Activated CD4-positive, alpha-beta T cell treated with anti-CD3 and anti-CD28 coated beads for 48 hours (primary cell): ENCODE results near the gene NFIA.

ENCODE experiments used
- DNase-seq: peaks from one replicate; pipeline ENCODE4 v3.0.0-alpha.2; 2020

The NFIA gene

DNA sequence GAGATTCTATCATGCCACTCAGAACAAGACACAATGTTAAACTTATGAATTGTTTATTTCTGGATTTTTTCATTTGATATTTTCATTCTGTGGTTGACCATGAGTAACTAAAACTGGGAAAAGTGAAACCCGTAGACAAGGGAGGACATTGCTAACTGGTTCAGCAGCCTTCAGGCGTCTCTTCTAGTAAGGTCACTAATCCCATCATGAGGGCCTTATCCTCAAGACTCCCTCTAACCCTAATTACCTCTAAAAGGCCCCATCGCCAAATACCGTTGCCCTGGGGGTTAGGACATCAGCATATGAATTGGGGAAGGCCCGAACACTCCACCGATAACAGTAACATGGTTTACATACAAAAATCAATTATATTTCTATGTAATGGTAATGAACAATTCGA is 394.9 kb downstream of the NFIA start:
- DNase-seq = no peak

DNA sequence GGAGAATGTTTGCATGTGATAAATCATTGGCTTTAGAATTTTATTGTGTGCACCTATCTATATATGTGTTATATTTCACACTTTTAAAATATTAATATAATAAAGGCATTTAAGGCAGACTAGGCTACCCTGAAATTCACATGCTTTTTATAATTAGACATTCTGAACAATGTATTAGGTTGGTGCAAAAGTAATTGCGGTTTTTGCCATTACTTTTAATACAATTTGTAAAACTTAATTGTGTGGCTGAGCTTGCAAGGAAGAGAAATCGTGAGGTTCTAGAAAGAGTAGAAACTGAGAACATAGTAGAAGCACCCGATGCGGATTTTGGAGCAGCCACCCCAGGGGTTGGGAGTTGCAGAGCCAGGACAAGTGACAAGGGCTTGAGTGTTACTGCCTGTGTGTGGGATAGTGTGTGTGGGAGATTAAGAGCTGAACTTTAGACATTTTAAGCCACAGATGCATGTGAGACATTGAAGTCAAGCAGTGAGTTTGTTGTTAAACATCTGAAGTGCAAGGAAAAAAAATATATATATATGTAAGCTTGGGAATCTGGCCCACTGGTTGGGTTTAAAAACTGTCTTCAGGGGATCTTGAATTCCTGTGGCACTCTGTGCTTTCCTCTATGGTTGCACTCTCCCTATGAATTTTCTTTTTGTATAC is 398.0 kb downstream of the NFIA start:
- no peak for DNase-seq

DNA sequence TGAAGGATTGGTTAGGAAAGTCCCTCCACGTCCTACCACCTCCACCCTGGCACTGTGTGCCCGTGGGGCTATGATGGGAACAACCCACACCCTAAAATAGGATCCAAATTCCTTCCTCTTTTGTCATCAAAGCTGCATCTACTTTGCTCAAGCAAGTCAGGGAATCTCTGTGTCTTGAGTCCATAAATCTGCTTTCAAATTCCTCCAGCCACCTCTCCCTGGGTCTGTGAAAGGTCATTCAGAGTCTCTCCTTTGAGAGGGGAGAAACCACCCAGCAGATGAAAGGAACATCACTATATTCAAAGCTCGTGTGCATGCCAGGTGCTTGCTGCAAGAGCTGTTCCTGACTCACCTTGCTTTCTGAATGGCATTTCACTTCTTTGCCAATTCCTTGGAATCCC is 399.0 kb downstream of the NFIA start:
- no peak for DNase-seq

DNA sequence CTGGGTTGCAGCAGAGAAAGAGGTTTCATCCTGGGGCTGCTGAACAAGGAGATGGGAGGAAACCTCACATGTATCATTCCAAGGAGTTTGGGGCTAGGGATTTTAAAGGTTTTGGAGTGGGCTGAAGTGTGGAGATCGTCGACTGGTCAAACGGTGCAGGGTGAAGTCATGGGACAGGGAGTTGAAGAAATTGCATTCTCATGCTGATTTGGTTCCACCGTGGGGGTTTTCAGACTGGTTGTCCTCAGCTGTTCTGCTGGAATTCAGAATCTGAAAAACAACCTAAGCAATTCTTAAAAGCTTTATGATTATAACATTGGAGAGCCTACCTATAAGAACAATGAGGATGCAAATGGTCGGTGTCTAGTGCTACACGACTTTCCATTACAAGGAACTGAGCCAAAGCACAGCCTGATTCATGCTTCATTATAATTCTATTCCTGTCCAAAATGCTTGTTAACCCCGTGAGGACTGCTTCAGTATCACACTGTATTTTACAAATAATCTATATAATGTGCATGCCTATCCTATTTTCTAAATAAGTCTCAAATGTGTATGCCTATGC is 399.9 kb downstream of the NFIA start:
- DNase-seq = no peak

DNA sequence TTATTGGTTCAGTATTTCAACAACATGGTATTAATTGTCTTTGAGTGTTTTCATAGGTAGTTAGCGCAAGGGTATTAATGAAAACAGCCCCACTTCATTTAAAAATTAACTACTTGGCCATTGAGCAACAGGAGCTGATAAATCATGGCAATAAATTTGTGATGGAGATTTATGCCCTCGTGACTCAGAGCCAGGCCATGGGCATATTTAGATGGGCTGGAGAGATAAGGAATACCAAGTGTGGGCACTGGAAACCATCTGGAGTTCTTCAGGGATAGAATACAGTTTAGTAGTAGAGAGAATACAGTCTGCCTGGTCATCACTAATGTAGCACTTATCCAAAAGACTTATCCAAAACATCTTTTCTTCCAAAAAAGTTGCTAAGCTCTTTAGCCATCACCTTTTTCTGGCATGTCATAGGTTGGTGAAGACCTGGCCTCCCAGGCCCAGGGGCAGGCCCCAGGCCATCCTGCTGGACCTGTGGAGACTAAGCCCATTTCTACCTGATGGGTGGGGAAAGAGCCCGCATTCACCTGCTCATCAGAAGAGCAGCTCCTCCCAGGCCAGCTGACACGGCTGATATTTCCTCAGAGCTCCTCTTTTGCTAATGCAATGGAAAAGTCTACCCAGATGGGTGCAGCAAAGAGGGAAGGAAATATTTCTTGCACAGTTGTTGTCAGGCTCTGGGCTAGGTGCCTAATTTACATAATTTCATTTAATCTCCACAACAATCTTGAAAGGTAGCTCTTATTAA is 404.6 kb downstream of the NFIA start:
- DNase-seq = no peak

DNA sequence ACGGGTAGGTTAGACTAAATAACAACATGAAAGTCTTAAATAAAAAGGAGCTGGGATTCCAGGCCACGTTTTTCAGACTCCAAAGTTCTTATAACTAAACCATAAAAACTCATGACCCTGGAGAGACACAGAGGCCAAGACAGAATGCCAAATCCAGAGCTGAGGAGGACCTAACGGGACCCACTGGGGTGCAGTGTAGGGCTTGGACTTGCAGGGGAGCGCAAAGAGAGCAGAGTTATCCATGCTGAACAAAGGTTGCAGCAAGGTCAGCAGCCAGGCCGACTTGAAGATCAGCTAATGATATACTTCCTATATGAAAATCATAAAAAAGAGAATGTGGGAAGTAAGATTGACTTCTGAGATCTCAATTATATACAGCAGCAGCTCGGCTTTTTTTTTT is 405.4 kb downstream of the NFIA start:
- no peak for DNase-seq

DNA sequence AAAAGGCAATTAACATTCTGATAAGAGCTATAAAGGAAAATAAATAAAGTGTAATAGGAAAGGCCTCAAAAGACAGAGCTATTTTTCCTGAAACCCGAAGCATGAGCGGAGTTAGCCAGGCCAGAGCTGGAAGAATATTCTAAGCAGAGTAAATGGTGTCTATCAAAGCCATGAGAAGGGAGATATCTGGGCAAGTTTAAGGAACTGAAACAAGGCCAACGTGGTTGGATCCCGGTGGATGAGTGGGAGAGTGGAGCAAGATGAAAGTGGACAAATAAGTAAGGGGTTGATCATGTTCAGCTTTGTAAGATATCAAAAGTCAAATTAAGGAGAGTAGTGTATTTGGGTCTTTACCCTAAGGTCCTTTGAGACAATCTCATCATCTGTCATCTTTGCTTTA is 408.6 kb downstream of the NFIA start:
- DNase-seq = no peak

DNA sequence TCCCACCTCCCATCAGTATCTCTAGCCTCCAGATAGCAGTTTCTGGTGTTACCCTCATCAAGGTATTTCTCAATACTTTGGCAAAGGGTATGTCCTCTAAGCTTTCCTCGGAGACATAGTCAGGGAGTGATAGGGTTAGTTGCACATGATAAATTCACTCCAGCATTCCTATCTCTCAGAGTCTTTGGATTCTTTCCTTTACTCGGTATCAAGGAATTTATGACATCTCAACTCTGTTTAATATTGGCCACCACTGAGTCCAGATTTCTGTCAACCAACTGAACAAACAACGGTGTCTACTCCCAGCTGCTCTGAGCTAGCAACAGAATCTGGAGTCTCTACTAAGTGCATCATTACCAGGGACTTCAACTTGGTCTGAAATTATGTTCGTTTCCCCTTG is 409.1 kb downstream of the NFIA start:
- no peak for DNase-seq

DNA sequence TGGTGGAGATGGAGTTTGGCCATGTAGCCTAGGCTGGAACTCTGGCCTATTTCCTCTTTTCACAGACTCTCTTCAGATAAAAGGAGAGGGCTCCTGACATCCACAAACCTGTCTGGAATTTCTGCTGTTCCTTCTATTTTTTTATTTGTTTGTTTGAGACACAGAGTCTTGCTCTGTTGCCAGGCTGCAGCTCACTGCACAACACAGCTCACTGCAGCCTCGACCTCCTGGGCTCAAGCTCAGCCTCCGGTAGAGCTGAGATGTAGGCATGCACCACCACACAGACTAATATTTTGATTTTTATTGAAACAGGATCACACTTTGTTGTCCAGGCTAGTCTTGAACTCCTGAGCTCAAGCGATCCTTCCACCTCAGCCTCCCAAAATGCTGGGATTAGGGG is 411.6 kb downstream of the NFIA start:
- DNase-seq = no peak

DNA sequence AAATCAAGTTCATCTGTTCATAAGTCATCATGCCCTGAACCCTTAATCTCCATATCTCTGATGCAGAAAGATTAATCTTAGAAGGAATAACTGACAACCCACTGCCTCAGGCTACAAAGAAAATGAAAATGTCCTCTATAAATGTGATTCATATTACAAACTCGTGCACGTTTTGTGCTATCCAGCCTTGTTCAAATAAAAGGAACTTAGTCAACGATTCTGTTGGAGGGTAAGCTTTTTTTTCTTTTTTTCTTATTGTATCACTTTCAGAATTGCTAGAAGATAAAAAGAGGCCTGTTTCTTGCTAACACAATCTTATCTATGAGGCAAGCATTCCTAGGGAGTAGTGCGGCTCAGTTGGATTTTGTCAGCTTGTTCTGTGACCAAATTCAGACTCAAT is 414.1 kb downstream of the NFIA start:
- no peak for DNase-seq

DNA sequence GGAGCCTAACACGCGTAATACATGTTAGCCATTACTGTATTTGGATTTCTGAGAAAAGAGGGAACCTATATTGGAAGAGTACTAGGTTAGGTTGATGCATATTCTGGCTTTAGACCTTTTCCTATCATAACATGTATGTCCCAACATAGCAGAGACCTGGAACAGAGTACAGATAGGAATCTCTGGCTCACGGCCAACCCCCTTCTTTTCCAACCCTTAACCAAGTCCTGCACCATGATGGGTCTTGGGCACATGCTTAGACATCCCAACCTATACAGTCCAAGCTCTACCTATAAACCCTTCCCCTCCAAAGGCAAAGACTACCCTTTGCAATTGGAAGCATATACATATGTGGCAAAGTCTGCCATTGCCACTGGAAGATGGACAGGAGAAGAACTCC is 414.7 kb downstream of the NFIA start:
- no peak for DNase-seq

DNA sequence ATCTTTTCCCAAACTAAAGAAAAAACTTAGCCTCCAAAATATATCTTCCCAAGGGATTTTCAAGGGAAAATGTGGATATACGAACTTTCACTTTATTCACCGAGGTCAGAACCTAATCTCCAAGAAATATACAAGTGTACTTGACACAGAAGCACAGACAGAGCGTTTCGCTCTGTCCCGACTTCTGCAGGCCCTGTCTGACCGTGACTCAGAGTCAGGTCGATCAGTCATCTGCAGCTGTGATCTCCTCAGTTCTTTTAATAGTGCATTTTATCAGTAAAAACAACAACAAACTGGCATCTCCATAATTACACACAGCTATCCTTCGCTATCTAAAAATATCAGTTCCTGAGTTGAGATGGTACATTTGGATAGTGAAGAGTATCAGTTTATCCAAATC is 416.0 kb downstream of the NFIA start:
- no peak for DNase-seq

DNA sequence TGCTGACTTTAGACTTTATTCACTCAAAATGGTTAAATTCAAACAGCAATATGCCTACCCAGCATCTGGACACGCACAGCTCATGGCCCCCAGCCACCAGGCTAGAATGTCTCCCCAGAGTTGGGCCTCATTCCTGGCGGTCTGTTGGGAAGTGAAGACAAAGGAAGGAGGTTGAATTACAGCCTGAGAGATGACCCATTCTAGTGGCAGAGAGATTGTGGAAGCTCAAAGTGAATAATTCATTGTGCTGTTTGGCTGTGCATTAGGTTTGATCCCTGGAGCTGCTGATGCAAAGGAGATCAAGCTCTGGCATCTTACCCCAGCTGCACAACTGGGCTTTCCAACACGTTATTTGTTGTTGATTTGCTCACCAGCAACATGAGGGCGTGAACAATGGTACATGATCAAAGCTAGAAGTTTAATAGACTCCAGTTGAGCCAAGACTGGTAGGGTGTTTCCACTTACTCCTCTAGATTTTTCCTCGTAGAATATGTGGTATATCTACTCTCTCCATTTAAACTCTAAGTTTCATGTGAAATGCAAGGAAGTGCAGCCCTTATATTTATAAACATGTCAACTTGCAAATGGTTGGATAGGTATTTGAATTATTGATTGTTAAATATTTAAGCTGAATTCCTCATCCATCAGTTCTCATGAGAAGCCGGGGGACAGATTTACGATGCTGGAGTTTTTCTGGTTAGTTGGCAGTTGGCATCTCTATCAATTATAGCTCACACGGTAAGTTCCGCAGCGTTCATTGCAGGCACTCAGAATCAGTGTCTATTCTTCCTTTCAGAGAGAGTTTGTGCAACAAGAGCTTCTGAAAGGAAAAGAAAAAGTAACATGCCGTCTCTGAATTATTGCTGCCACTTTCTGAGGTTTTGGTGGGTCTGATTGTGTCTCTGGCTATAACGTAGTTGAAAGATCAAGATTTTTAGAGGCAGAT is 419.9 kb downstream of the NFIA start:
- DNase-seq = no peak

DNA sequence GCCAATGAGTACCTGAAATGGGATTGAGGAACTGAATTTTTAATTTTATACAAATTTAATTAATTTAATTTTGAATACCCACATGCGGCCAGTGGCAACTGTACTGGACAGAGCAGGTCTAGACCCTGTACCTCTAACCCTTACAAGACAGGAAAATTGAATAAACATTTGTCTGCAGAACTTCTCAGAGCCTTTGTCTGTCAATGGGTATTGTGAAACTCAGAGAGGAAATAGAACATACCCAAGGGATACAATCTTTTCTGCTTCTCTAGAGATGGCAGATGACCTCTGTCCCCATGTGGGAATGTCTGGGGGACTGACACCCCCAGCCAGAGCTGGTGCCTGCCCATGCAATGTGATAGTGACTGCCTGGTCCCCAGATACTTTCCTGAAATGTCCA is 421.9 kb downstream of the NFIA start:
- no peak for DNase-seq

DNA sequence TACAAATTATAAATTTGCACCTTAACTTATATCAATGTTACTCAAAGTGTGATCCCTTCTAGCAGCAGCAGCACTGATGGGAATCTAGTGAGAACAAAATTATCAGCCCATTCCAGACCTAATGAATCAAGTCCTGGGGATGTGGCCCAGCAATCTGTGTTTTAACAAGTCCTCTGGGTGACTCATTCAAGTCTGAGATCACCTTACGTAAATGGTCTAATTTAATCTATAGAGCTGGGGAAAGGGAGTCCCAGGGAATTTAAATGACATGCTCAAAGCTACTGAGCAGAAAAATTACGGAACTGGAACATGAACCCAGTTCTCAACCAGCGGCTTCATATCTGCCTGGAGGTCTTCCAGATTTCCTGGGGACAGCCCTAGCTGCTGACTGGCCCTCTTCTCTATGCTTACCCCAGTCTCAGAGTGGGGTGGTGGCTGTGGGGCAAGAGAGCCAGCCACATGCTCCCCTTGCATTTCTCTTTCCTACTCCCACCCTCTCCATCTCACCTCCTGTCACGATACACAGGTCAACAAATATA is 422.6 kb downstream of the NFIA start:
- no peak for DNase-seq

DNA sequence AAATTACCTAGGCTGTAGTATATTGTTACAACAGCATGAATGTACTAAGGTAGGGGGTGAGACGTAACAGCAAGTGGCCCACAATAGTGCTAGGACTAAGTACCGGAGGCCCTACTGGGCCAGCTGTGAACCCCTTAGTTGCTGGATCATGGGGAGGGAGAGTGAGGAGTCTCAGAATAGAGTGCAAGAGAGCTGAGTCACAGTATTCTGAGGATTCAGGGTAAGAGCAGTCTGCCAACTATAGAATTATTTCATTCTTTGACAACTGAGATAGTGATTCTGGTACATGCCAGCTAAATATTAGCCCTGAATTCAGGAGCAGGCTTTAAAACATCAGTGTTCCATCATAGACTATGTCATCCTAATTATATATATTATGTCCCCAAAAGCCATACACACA is 423.9 kb downstream of the NFIA start:
- DNase-seq = no peak

DNA sequence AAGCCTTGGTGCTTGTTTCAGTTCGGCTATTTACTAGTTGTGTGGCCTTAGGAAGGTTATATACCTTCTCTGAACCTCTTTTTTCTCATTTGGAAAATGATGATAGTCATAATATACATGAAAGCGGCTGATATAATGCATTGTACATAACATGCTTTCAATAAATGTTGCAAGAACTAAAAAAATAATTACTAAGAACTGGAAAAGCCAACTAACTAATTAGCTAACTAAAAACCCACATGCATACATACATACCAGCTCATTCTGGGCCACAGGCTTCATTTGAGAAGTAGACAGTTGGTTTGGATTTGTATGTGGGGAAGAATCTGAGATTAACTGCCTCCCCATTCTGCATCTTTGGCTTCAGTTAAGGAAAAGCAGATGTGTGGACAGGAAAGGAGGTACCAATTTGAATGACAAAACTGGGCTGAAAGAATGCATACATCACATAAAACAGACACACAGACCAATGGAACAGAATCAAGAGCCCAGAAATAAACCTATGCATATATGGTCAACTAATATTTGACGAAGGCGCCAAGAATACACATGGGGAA is 424.7 kb downstream of the NFIA start:
- no peak for DNase-seq
